Fibroblast of skin of right biceps (primary cell): ENCODE results near the gene PDE6D.
"Not testable (repeated sequence)": the region's sequence is repeated elsewhere in the genome, so short reads cannot be mapped to it uniquely, and the experiment has no call there.

Experiments used
- DNase-seq: peaks from one replicate; pipeline ENCODE4 v3.0.0-alpha.2; 2013

The PDE6D gene

GRCh38 chr2:231769170-231770136 lies 11.6 kb downstream of the PDE6D start:
- DNase-seq = no peak

- DNase-seq = no peak
These were observed 15.6 kb downstream of the PDE6D start for GRCh38 chr2:231765496-231765929.

DNA sequence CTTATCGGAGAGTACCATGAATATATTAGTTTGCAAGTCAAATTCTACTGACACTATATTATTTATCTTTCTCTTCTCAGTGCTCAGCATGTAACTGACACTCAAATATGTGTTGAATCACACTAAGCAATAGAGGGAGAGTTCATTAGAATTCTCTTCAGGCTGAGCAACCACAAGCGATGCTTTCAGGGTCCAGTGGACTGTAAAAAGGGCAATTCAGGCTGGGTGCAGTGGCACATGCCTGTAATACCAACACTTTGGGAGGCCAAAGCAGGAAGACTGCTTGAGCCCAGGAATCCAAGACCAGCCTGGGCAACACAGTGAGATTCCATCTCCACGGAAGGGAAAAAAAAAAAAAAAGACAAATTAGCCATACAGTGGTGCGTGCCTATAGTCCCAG lies 16.3 kb downstream of the PDE6D start:
- no peak for DNase-seq

DNA sequence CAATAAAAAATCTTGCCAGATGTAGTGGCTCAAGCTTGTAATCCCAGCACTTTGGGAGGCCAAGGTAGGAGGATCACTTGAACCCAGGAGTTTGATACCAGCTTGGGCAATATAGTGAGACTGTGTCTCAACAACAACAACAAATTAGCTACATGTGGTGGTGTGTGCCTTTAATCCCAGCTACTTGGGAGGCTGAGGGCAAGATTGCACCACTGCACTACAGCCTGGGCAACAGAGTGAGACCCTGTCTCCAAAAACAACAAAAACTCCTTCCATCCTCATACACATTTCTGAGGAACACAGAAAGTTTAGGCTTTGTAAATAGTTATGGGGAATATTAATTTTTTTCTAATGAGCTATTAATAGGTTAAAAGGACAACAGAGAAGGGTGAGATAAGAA lies 17.0 kb downstream of the PDE6D start:
- no peak for DNase-seq

GRCh38 chr2:231761735-231762134 lies 19.3 kb downstream of the PDE6D start:
- no peak for DNase-seq

DNA sequence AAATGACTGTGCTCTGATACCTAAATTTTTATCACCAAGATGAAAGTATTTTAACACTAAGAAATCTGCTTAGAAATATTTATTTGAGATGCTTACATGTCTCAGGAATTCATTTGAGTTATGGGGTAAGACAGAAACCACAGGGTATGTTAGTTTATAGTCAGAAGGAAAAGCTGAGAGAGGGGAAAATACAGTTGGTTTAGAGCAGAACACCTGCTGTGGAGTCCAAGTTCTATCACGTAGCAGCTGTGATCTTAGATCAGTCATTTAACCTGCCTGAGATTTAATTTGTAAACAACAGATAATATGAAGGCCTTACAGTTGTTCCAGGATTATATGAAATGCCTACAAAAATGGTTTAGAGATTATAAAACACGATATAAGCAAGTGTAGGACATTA lies 29.0 kb downstream of the PDE6D start:
- DNase-seq = no peak

- no peak for DNase-seq
These were observed 29.9 kb downstream of the PDE6D start for GRCh38 chr2:231751042-231751815.

GRCh38 chr2:231749016-231749415 lies 32.1 kb downstream of the PDE6D start:
- not testable (repeated sequence) for DNase-seq

- DNase-seq = not testable (repeated sequence)
These were observed 32.8 kb downstream of the PDE6D start for GRCh38 chr2:231748153-231748896.

- no peak for DNase-seq
These were observed 35.6 kb downstream of the PDE6D start for GRCh38 chr2:231745303-231746038.

GRCh38 chr2:231743376-231744116 lies 37.5 kb downstream of the PDE6D start:
- DNase-seq = no peak

DNA sequence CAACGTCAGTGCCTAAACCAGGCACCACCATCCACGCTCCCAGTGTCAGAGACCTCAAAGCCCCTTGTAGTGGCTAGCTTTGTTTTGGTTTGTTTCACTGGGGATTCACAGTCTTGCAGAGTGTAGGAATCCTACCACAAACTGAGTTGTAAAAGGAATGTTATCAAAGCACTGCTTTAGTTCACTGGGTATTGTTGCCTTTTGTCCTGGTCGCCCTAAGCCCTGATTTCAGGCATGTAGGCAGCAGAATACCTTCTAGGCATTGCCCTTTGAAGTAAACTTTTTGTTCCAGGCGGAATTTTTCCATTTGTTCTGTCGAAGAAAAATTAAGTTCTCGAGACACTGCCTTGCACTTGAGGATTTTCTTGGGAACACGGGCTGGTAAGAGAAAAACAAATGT lies 43.3 kb downstream of the PDE6D start:
- DNase-seq = no peak

GRCh38 chr2:231732604-231733003 lies 48.5 kb downstream of the PDE6D start:
- no peak for DNase-seq

- no peak for DNase-seq
These were observed 53.5 kb downstream of the PDE6D start for GRCh38 chr2:231727621-231728020.

DNA sequence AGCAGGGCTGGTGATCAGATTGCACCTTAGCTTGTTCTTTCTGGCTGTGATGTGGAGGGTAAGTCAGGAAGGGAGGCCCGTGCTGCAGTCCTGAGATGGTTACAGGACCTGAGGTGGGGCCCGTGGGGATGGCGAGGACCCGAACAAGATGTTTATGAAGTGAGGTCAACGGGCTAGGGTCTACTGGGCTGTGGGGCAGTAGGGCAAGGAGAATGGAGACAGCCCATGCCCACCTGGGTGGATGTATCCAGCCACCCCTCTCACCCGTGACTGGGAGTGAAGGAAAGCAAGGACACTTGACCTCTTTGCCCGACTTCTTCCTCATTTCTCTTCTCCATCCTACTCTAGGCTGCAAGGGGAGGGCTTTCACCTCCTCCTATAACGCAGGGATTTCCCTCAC lies 54.8 kb downstream of the PDE6D start:
- no peak for DNase-seq

DNA sequence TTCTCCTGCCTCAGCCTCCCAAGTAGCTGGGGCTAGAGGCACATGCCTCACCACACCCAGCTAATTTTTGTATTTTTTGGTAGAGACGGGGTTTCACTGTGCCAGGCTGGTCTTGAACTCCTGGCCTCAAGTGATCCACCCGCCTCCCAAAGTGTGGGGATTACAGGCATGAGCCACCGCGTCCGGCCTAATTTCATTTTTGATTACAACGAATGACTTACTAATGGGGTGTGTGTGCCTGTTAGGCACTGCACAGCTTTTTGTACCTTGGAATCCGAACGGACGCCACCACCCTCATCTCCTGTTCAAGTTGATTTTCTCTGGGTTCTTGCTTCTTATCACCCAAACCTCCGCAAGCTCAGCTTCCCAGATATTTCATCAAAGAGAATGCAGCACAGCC lies 55.6 kb downstream of the PDE6D start:
- DNase-seq = no peak

GRCh38 chr2:231722721-231723307 lies 58.3 kb downstream of the PDE6D start:
- DNase-seq = no peak

DNA sequence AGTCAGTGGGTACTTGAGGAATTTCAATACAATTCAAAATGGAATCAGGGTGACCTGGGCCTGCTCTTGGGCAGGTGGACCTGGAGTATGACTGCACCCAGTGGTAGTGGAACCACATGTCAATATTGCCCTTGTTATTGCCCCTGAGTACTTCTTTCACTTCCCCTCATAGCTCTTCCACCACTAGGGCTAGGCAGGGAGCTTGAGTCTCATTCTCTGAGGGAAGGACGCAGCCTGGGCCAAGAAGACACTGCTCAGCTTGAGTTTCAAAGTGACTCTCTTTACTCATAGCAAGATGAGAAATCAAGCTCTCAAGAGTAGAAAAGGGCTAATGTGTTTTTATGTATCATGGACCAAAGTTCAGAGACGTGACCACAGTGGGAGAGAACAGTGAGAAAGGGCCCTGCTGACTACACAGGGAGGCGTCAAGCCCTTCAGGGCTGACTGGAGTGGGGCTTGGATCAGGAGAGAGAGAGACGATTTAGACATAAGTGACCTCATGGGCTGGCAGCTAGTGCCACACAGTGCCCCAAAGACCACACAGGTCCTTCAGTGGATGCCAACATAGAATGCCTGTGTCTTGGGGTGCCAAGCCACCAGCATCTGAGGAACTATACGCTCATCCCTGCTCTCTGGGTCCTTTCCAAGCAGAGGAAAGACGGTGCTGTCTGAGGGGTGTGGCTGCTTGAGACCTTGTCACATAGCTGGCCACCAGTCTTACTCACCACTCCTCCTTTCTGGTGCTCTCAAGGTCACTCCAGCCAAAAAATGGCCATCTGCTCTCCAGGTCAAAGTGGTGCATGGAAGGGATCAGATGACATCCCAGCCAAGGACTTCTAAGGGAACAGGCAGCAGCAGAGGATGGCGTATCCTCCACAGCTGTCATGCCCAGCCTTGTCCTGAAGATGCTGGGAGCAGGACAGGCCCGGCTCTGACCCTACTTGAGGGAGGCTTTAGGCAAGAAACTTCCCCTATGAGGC lies 59.8 kb downstream of the PDE6D start:
- no peak for DNase-seq

GRCh38 chr2:231720292-231720986 lies 60.6 kb downstream of the PDE6D start:
- DNase-seq = no peak
